ENCODE results near the gene SLC46A1. TPM values are rescaled to one million over a fixed set of nuclear protein-coding genes. Genes with fewer than 3 reads are reported as not detected.

SLC46A1 gene
- polyA plus RNA-seq, 1 donor from 2014 or later = 12.3 TPM

DNA sequence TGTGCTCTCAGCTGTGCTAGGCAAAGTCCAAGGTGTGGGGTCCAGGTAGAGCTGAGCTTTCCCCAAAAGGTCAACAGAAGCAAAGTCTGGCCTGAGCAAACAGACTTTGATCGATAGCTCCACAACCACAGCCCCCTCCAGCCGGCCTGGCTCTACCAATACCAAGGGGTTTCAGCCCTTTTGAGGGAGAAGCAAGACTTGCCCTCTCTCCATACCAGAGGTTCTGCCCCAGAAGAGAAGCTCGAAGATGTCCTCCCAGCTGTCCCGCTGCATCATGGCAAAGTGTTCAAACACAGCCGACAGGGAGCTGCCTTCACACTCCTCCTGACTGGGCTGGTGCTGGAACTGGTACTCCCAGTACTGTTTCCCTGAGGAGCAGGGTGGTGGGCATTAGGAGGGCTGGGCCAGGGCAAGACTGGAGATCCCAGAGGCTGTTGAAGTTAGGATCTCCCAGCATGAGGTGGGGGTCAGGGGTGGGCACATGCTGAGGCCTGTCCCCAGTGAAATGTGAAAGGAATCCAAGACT lies 37.6 kb downstream of the SLC46A1 start:
- no peaks in the 10 kb centered on the region for H3K9me2 ChIP-seq (ENCODE audit: insufficient read depth, low read length)
- no peaks in the 10 kb centered on the region for H3K36me3 ChIP-seq (ENCODE audit: insufficient read depth, low read length)
- H3K4me2 ChIP-seq (ENCODE audit: low read length) = no peak overlapping the region
- no peak overlapping the region for H3K4me3 ChIP-seq (ENCODE audit: low read length)
- H3K9ac ChIP-seq (ENCODE audit: low read length) = no peak overlapping the region
- peaks cover 3% of the 10 kb centered on the region for H3K79me2 ChIP-seq (replicated peaks; ENCODE audit: insufficient read depth, low read length)
- no peaks in the 10 kb centered on the region for H3K27me3 ChIP-seq (ENCODE audit: insufficient read depth, low read depth, low read length)
- TF ChIP-seq, protein P1, sequence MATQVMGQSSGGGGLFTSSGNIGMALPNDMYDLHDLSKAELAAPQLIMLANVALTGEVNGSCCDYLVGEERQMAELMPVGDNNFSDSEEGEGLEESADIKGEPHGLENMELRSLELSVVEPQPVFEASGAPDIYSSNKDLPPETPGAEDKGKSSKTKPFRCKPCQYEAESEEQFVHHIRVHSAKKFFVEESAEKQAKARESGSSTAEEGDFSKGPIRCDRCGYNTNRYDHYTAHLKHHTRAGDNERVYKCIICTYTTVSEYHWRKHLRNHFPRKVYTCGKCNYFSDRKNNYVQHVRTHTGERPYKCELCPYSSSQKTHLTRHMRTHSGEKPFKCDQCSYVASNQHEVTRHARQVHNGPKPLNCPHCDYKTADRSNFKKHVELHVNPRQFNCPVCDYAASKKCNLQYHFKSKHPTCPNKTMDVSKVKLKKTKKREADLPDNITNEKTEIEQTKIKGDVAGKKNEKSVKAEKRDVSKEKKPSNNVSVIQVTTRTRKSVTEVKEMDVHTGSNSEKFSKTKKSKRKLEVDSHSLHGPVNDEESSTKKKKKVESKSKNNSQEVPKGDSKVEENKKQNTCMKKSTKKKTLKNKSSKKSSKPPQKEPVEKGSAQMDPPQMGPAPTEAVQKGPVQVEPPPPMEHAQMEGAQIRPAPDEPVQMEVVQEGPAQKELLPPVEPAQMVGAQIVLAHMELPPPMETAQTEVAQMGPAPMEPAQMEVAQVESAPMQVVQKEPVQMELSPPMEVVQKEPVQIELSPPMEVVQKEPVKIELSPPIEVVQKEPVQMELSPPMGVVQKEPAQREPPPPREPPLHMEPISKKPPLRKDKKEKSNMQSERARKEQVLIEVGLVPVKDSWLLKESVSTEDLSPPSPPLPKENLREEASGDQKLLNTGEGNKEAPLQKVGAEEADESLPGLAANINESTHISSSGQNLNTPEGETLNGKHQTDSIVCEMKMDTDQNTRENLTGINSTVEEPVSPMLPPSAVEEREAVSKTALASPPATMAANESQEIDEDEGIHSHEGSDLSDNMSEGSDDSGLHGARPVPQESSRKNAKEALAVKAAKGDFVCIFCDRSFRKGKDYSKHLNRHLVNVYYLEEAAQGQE (IDR thresholded peaks at IDR 0.05; ENCODE audit: borderline replicate concordance) = no peak
- TF ChIP-seq MXI1 (conservative IDR thresholded peaks at IDR 0.05; ENCODE audit: poor library complexity, severe bottlenecking) = no peak
- TF ChIP-seq EP300 (conservative IDR thresholded peaks at IDR 0.05; ENCODE audit: poor library complexity, severe bottlenecking) = no peak
- TF ChIP-seq POLR2AphosphoS5 (IDR thresholded peaks at IDR 0.05) = no peak
- TF ChIP-seq EZH2 (IDR thresholded peaks at IDR 0.05; ENCODE audit: borderline replicate concordance, insufficient read depth, low read length, poor library complexity, severe bottlenecking) = no peak
- no peak for TF ChIP-seq TAF1 (IDR thresholded peaks at IDR 0.05; ENCODE audit: low read depth)
- TF ChIP-seq RAD21 (conservative IDR thresholded peaks at IDR 0.05) = no peak
- TF ChIP-seq, protein P2, sequence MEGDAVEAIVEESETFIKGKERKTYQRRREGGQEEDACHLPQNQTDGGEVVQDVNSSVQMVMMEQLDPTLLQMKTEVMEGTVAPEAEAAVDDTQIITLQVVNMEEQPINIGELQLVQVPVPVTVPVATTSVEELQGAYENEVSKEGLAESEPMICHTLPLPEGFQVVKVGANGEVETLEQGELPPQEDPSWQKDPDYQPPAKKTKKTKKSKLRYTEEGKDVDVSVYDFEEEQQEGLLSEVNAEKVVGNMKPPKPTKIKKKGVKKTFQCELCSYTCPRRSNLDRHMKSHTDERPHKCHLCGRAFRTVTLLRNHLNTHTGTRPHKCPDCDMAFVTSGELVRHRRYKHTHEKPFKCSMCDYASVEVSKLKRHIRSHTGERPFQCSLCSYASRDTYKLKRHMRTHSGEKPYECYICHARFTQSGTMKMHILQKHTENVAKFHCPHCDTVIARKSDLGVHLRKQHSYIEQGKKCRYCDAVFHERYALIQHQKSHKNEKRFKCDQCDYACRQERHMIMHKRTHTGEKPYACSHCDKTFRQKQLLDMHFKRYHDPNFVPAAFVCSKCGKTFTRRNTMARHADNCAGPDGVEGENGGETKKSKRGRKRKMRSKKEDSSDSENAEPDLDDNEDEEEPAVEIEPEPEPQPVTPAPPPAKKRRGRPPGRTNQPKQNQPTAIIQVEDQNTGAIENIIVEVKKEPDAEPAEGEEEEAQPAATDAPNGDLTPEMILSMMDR (IDR thresholded peaks at IDR 0.05; ENCODE audit: poor library complexity, severe bottlenecking) = no peak
- no peak for TF ChIP-seq SMC3 (conservative IDR thresholded peaks at IDR 0.05; ENCODE audit: poor library complexity)
- H3K9me3 ChIP-seq (ENCODE audit: low read length) = no peaks in the 10 kb centered on the region
- H3F3A ChIP-seq (ENCODE audit: insufficient read depth, low read length, poor library complexity, severe bottlenecking) = peaks cover 3% of the 10 kb centered on the region
- no peaks in the 10 kb centered on the region for H4K20me1 ChIP-seq (ENCODE audit: insufficient read depth)
- no peak overlapping the region for H2AFZ ChIP-seq (ENCODE audit: low read depth, low read length)
- H3K27ac ChIP-seq (ENCODE audit: low read length) = no peak overlapping the region

DNA sequence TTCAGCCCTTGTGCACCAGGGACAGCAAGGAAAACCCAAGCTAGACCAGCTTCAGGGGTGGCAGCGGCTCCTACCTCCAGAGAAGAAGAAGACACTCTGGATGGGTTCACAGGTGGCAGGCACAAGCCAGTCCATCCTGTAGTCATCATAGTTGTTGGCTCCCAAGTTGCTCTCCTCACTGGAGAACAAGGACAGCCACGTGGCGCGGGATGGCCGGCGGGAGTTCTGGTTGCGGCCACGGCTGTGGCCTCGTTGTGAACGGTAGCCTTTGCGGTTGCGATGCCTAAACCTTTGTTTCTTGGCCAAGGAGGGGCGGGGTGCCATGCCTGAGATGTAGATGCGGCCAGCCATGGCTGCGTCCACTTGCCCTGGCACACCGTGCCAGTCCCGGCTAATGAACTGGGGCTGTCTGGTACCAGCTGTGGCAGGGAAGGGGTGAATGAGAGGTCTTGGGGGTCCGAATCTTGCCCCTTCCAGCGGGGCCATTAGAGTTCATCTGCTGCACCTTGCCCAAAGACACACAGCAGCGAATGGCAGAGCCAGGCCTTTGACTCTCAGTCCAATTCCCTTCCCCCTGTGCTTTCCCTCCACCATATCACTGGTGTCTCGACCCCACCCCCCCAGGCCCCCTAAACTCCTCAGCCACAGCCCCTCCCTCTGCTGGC lies 38.2 kb downstream of the SLC46A1 start:
- TF ChIP-seq MXI1 (conservative IDR thresholded peaks at IDR 0.05; ENCODE audit: poor library complexity, severe bottlenecking) (no peak), EZH2 (IDR thresholded peaks at IDR 0.05; ENCODE audit: borderline replicate concordance, insufficient read depth, low read length, poor library complexity, severe bottlenecking) (no peak), EP300 (conservative IDR thresholded peaks at IDR 0.05; ENCODE audit: poor library complexity, severe bottlenecking) (no peak), RAD21 (conservative IDR thresholded peaks at IDR 0.05) (no peak), SMC3 (conservative IDR thresholded peaks at IDR 0.05; ENCODE audit: poor library complexity) (no peak)
- TF ChIP-seq, protein P2 (IDR thresholded peaks at IDR 0.05; ENCODE audit: poor library complexity, severe bottlenecking) = no peak
- Histone ChIP-seq H4K20me1 (ENCODE audit: insufficient read depth) (no peaks in the 10 kb centered on the region), H3K4me2 (ENCODE audit: low read length) (no peak overlapping the region), H3K9me3 (ENCODE audit: low read length) (no peaks in the 10 kb centered on the region), H3K4me3 (ENCODE audit: low read length) (no peak overlapping the region), H3K9ac (ENCODE audit: low read length) (no peak overlapping the region), H3K27me3 (ENCODE audit: insufficient read depth, low read depth, low read length) (no peaks in the 10 kb centered on the region), H3F3A (ENCODE audit: insufficient read depth, low read length, poor library complexity, severe bottlenecking) (peaks cover 3% of the 10 kb centered on the region), H3K9me2 (ENCODE audit: insufficient read depth, low read length) (no peaks in the 10 kb centered on the region), H3K27ac (ENCODE audit: low read length) (no peak overlapping the region), H3K79me2 (replicated peaks; ENCODE audit: insufficient read depth, low read length) (peaks cover under 1% of the 10 kb centered on the region), H2AFZ (ENCODE audit: low read depth, low read length) (no peak overlapping the region), H3K36me3 (ENCODE audit: insufficient read depth, low read length) (no peaks in the 10 kb centered on the region)
